Central memory CD8-positive, alpha-beta T cell (primary cell): ENCODE results near the gene EPB41L2.

ENCODE experiments used
- ATAC-seq: fragments of 150-1000 bp; cut with Tn5 transposase; replicated peaks from 2 replicates; pipeline ENCODE4 v1.10.0; 2022; ENCODE audit warnings: mild to moderate bottlenecking, moderate FRiP score, moderate number of reproducible peaks; ENCODE audit not compliant: poor library complexity, severe bottlenecking; ENCODE audit errors: extremely low read depth
- DNase-seq, 2 donors: peaks; one replicate each; pipeline ENCODE4 v3.0.0; 2021; ENCODE audit warnings: low spot score in 2 of 2
- H3K27ac Mint-ChIP-seq: one replicate; pipeline ENCODE4 v1.8.0; 2022; ENCODE audit warnings: low read depth, mild to moderate bottlenecking, moderate library complexity, mixed read lengths
- H3K27me3 Mint-ChIP-seq: one replicate; pipeline ENCODE4 v1.8.0; 2022; ENCODE audit warnings: mixed read lengths
- H3K36me3 Mint-ChIP-seq: one replicate; pipeline ENCODE4 v1.8.0; 2022; ENCODE audit warnings: mild to moderate bottlenecking, moderate library complexity, mixed read lengths; ENCODE audit not compliant: insufficient read depth
- H3K4me1 Mint-ChIP-seq: one replicate; pipeline ENCODE4 v1.8.0; 2022; ENCODE audit warnings: mixed read lengths
- H3K4me3 Mint-ChIP-seq: one replicate; pipeline ENCODE4 v1.8.0; 2022; ENCODE audit warnings: mild to moderate bottlenecking, moderate library complexity, mixed read lengths
- H3K9me3 Mint-ChIP-seq: one replicate; pipeline ENCODE4 v1.8.0; 2022; ENCODE audit warnings: mixed read lengths

The EPB41L2 gene

GRCh38 chr6:130890521-130890971, 172.5 kb downstream of the EPB41L2 start:
- no peaks in the 10 kb centered on the region for H3K36me3 Mint-ChIP-seq
- H3K27me3 Mint-ChIP-seq, result no peaks in the 10 kb centered on the region
- no peak overlapping the region for H3K4me3 Mint-ChIP-seq
- ATAC-seq, result no peak
- no peak overlapping the region for H3K27ac Mint-ChIP-seq
- DNase-seq, result no peak
- H3K4me1 Mint-ChIP-seq, result no peaks in the 10 kb centered on the region
- H3K9me3 Mint-ChIP-seq, result no peaks in the 10 kb centered on the region

- no peak for ATAC-seq
- Mint-ChIP-seq H3K4me3 (no peak overlapping the region), H3K36me3 (no peaks in the 10 kb centered on the region), H3K9me3 (no peaks in the 10 kb centered on the region), H3K27me3 (no peaks in the 10 kb centered on the region), H3K4me1 (no peaks in the 10 kb centered on the region), H3K27ac (no peak overlapping the region)
- no peak for DNase-seq
These were observed 173.6 kb downstream of the EPB41L2 start for GRCh38 chr6:130889423-130889822.

- H3K4me3 Mint-ChIP-seq, result no peak overlapping the region
- no peaks in the 10 kb centered on the region for H3K9me3 Mint-ChIP-seq
- no peaks in the 10 kb centered on the region for H3K4me1 Mint-ChIP-seq
- H3K27me3 Mint-ChIP-seq, result no peaks in the 10 kb centered on the region
- H3K36me3 Mint-ChIP-seq, result no peaks in the 10 kb centered on the region
- DNase-seq, result no peak
- H3K27ac Mint-ChIP-seq, result no peak overlapping the region
- no peak for ATAC-seq
These were observed 174.8 kb downstream of the EPB41L2 start for GRCh38 chr6:130888246-130888645.

GRCh38 chr6:130886966-130887365, 176.1 kb downstream of the EPB41L2 start:
- ATAC-seq, result no peak
- H3K27me3 Mint-ChIP-seq, result no peaks in the 10 kb centered on the region
- no peaks in the 10 kb centered on the region for H3K9me3 Mint-ChIP-seq
- no peak for DNase-seq
- no peaks in the 10 kb centered on the region for H3K4me1 Mint-ChIP-seq
- H3K4me3 Mint-ChIP-seq, result no peak overlapping the region
- no peaks in the 10 kb centered on the region for H3K36me3 Mint-ChIP-seq
- no peak overlapping the region for H3K27ac Mint-ChIP-seq

- DNase-seq (peak; percentile 55 to 69), ATAC-seq (peak; percentile 54)
- Mint-ChIP-seq H3K9me3 (no peaks in the 10 kb centered on the region), H3K27ac (no peak overlapping the region), H3K36me3 (no peaks in the 10 kb centered on the region), H3K27me3 (no peaks in the 10 kb centered on the region), H3K4me3 (no peak overlapping the region), H3K4me1 (no peaks in the 10 kb centered on the region)
These were observed 177.5 kb downstream of the EPB41L2 start for GRCh38 chr6:130885392-130886192.

- Mint-ChIP-seq H3K4me3 (no peak overlapping the region), H3K27me3 (no peaks in the 10 kb centered on the region), H3K4me1 (no peaks in the 10 kb centered on the region), H3K27ac (no peak overlapping the region), H3K36me3 (no peaks in the 10 kb centered on the region), H3K9me3 (no peaks in the 10 kb centered on the region)
- DNase-seq, result no peak
- ATAC-seq, result no peak
These were observed 180.7 kb downstream of the EPB41L2 start for GRCh38 chr6:130882370-130882769.

GRCh38 chr6:130879826-130880225, 183.2 kb downstream of the EPB41L2 start:
- Mint-ChIP-seq H3K4me1 (no peaks in the 10 kb centered on the region), H3K36me3 (no peaks in the 10 kb centered on the region), H3K4me3 (no peak overlapping the region), H3K27ac (no peak overlapping the region), H3K27me3 (no peaks in the 10 kb centered on the region), H3K9me3 (no peaks in the 10 kb centered on the region)
- no peak for ATAC-seq
- no peak for DNase-seq

GRCh38 chr6:130873746-130874145, 189.3 kb downstream of the EPB41L2 start:
- Mint-ChIP-seq H3K36me3 (no peaks in the 10 kb centered on the region), H3K27ac (no peak overlapping the region), H3K4me1 (peaks cover 6% of the 10 kb centered on the region), H3K27me3 (peaks cover 11% of the 10 kb centered on the region), H3K4me3 (no peak overlapping the region), H3K9me3 (no peaks in the 10 kb centered on the region)
- ATAC-seq (no peak), DNase-seq (no peak)

- no peak for ATAC-seq
These were observed 190.6 kb downstream of the EPB41L2 start for GRCh38 chr6:130872250-130873095.

GRCh38 chr6:130870179-130870880, 192.7 kb downstream of the EPB41L2 start:
- H3K9me3 Mint-ChIP-seq, result no peaks in the 10 kb centered on the region

More at GRCh38 chr6:130872250-130873095, 190.6 kb downstream of the EPB41L2 start:
- H3K27ac Mint-ChIP-seq, result no peak overlapping the region
- H3K36me3 Mint-ChIP-seq, result no peaks in the 10 kb centered on the region
- H3K4me1 Mint-ChIP-seq, result peaks cover 6% of the 10 kb centered on the region
- H3K4me3 Mint-ChIP-seq, result no peak overlapping the region
- peak; percentile 30 to 62 for DNase-seq
- no peaks in the 10 kb centered on the region for H3K9me3 Mint-ChIP-seq
- H3K27me3 Mint-ChIP-seq, result peaks cover 11% of the 10 kb centered on the region

GRCh38 chr6:130869681-130870080, 193.4 kb downstream of the EPB41L2 start:
- Mint-ChIP-seq H3K9me3 (no peaks in the 10 kb centered on the region), H3K4me1 (peaks cover 6% of the 10 kb centered on the region), H3K36me3 (no peaks in the 10 kb centered on the region), H3K27me3 (peaks cover 11% of the 10 kb centered on the region), H3K4me3 (no peak overlapping the region), H3K27ac (no peak overlapping the region)
- DNase-seq, result no peak
- ATAC-seq, result no peak

More at GRCh38 chr6:130870179-130870880, 192.7 kb downstream of the EPB41L2 start:
- Mint-ChIP-seq H3K4me1 (peaks cover 6% of the 10 kb centered on the region), H3K36me3 (no peaks in the 10 kb centered on the region), H3K27ac (no peak overlapping the region), H3K27me3 (peaks cover 11% of the 10 kb centered on the region), H3K4me3 (no peak overlapping the region)
- DNase-seq (no peak), ATAC-seq (no peak)

GRCh38 chr6:130865793-130866192, 197.3 kb downstream of the EPB41L2 start:
- H3K27ac Mint-ChIP-seq, result no peak overlapping the region
- peaks cover 20% of the 10 kb centered on the region for H3K27me3 Mint-ChIP-seq
- no peaks in the 10 kb centered on the region for H3K36me3 Mint-ChIP-seq
- ATAC-seq (no peak), DNase-seq (no peak)
- no peaks in the 10 kb centered on the region for H3K9me3 Mint-ChIP-seq
- H3K4me3 Mint-ChIP-seq, result no peak overlapping the region
- H3K4me1 Mint-ChIP-seq, result no peaks in the 10 kb centered on the region
